Inferior parietal cortex (tissue), 1 donor: ENCODE results near the gene PUM1.

Experiments
- DNase-seq: peaks from one replicate; pipeline ENCODE4 v3.0.0-alpha.2; 2016; ENCODE audit errors: extremely low spot score

Gene PUM1

DNA sequence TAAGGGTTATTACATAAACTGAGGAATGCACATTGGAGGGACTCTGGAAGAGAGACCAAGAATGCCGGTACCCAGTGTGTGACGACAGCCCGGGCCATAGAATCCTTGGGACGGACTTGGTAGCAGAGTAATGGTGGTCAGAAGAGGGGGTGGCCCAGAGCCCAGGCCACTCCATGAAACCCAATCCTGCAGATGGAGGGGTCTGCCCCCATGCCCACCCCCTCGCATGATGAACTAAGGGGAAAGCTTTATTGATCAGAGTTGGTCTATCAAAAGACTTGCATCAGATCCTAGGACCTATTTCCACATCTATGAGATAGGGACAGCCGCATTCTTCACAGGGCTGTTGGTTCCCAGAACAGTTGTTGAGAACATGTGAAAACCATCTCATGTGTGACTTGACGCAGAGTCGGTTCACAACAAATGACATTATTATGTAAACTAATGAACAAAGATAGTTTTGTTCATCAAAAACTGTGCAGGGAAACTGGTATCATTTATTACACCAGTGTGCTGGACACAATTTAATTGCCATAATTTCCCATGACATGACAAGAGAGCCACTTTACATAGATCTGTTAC lies 135.5 kb downstream of the PUM1 start:
- DNase-seq = no peak

DNA sequence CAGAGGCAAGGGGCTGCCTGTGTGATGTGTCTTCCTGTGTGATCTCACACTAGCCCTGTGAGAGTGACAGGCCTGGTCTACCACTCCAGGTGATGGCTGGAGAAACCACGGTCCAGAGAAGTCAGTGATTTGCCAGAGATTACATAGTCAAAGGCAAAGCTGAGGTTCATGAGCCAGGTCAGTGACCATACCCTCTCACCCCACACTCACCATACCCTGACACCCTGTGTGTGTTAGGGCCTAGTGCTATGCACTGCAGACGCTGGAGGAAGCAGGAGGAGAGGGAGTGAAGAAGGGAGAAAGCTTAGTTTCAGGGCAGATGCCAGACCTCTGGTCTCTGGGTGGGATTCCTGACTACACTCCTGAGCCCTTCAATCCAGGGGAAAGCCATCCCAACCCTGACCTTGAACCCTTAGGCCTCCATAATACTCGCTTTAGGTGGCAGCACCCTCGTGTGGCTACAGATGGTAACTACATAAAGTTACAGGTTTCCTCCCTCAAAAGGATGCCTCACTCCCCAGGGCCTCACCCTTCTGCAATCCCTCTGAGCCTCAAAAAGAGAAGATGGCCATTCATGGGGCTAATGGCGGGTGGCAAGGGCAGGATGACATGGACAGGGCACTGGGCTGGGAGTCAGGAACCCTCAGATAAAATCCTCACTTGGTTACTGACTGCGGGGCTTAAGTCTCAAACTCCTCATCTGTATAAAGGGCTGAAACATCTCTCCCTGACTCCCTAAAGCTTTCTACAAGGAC lies 136.2 kb downstream of the PUM1 start:
- peak; percentile 64 for DNase-seq

GRCh38 chr1:30928789-30929134 lies 136.8 kb downstream of the PUM1 start:
- DNase-seq = no peak

GRCh38 chr1:30928171-30928570 lies 137.3 kb downstream of the PUM1 start:
- DNase-seq = no peak

- DNase-seq = no peak
Measured at GRCh38 chr1:30927448-30927847, 138.1 kb downstream of the PUM1 start.

GRCh38 chr1:30923597-30923996 lies 141.9 kb downstream of the PUM1 start:
- no peak for DNase-seq

DNA sequence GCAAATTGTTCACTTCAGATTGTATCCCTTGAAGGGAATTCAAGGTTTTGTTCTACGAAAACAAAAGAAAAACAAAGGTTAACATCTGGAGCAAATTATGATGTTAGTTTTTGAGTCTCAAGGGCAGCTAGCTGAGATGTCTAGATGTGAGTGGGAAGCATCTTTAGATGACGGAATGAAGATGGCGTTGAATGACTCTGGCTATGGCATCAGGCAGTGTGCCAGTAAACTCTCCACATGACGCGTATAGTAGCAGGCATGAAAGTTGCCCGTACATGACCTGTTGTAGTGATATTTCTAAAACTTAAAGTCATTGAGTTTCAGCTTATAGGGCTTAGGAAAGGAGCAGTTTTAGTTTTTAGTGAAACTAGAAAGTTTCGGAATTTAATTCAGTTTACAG lies 144.7 kb downstream of the PUM1 start:
- DNase-seq = no peak

DNA sequence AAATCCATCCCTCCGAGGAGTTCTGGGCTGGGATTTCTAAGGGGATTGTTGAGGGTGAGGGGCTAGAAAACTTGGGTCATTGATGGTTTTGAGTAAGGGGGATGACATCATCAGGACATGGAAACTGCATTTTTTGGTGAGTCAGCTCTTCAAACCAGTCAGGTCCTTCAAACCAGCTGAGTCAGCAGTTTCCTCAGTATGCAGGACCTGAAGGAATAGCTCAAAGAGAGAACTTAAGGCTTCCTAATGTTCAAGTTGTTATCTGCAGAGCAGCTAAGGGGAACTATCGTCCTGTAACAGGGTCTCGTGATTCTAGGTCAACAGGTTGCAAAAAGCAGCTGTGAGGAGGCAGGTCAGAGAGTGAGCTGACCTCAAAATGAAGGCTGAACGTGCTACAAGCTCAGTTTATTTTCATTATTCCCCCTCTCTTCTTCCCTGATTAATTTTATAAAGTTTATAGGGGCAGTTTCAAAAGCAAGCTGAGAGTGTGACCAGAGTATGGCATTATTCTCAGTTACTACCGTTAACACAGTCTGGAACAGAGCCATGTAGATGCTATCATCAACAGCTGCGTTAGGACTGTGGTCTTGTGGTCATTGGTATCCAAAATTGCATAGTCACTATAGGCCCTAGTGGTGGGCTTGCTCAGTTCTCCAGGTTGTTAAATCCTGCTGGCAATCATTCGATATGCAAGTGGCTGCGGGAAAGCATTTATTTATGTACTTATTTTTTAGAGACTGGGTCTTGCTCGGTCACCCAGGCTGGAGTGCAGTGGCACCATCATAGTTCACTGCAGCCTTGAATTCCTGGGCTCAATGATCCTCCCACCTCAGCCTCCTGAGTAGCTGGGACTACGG lies 146.3 kb downstream of the PUM1 start:
- DNase-seq = peak; percentile 64

GRCh38 chr1:30916296-30916695 lies 149.2 kb downstream of the PUM1 start:
- DNase-seq = no peak

DNA sequence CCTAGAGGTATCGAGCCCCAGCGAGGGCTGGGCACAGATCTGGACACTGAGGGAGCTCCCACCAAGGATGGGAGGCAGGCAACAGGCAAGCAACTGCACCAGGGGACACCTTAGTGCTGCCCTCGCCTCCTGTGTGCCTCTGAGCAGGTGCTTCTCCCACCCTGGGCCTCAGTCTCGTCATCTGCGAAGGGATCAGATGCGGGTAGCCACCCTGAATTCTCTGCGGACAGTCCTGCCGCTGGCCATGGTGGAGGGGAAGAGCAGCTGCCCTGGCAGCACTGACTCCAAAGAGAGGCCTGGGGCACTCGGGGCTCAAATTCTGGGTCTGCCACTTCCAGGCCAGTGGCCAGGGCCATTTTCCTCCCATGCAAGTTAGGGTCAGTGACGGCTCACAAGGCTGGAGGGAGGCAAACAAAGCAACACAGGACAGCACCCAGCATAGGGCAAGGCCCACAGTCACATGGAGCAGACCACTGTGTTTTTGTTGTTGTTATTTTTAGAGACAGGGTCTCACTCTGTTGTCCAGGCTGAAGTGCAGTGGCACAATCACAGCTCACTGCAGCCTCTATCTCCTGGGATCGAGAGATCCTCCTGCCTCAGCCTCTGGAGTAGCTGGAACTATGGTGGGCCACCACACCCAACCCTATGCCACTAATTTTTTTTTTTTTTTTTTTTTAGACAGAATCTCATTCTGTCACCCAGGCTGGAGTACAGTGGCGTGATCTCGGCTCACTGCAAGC lies 149.9 kb downstream of the PUM1 start:
- no peak for DNase-seq

- DNase-seq = no peak
Measured at GRCh38 chr1:30914931-30915330, 150.6 kb downstream of the PUM1 start.

DNA sequence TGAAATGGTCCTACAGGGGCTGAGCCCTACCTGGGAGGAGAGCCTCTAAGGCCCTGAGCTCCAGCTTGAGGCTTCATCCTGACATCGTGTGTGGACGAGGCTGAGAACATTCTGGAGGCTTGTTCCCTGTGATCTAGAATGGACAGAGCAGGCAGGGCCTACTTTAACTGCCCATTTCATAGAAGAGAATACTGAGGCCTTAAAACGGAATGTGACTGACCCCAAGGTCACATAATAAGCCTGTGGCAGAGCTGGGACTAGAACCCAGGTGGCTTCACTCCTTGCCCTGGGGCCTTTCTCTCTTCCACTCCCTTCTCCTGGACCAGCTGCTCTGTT lies 151.0 kb downstream of the PUM1 start:
- no peak for DNase-seq

DNA sequence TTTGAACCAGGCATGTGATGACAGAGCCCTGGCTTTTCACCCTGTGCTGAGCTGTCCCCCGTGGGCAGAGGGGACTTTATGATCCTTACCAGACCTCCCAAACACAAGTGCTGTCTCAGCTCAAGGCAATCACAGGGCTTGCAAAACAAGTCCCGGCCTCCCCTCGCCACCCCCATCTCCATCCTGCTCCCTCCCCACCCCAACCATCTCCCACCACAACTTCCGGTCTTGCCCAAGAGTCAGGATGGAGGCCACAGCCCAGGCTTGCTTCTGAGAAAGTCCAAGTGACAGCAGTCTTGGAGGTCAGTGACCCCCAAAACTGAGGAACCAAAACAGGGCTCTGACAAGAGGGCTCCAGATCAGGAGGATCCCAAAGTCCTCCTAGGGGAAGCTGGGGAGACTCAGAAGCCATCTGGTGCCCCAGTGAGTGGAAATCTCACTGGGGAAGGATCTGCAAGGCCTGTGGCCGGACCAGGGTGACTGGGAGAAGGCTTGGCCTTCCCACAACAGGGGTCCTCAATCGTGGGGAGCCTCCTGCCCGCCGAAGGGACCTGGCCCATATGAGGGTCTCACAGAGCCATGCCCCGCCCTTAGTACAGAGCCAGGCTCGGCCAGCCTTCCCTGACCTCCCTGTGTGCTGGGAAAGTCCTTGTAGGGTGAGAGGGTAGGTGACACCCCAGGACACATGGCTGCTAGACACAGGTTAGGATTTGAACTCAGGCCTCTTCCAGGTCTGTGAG lies 152.4 kb downstream of the PUM1 start:
- no peak for DNase-seq

- no peak for DNase-seq
Measured at GRCh38 chr1:30912224-30912623, 153.3 kb downstream of the PUM1 start.

DNA sequence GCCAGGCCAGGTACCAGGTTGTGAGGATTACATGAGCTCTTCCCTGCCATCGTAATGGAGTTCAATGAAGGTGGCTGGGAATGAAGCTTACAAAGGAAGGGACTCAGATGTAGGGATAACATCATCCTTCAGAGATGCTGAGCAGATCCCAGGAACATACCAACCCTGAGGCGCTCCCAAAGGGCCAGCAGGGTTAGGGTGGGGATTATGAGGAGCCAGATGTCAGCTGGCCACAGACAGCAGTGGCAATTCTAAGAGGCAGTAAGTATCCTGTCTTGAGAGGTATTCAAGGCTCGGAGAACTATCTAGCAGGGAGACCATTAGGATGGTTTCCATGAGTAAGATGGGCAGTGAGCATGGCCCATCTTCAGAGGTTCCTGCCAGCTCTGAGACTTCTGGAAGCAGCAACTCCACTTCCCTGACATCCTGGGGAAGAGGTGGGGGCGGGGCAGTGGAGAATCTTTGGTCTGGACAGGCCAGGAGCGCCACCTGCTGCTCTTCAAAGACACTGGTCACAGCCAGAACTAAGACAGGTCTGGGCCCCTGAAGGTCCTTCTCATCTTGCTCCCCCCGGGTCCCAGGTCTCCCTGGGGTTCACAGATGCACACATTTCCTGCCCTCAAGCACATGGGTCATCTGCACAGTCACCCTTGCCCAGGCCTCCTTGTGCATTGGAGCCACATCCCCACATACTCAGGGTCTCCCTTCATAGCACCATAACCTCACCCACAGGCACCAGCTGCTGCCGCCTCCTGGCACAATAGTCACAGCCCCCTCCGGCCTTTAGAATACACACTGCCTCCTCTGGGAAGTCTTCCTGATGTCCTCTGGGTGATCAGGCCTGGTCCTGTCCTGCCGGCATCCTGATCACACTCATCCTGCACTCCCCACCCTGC lies 154.2 kb downstream of the PUM1 start:
- peak; percentile 81 for DNase-seq

DNA sequence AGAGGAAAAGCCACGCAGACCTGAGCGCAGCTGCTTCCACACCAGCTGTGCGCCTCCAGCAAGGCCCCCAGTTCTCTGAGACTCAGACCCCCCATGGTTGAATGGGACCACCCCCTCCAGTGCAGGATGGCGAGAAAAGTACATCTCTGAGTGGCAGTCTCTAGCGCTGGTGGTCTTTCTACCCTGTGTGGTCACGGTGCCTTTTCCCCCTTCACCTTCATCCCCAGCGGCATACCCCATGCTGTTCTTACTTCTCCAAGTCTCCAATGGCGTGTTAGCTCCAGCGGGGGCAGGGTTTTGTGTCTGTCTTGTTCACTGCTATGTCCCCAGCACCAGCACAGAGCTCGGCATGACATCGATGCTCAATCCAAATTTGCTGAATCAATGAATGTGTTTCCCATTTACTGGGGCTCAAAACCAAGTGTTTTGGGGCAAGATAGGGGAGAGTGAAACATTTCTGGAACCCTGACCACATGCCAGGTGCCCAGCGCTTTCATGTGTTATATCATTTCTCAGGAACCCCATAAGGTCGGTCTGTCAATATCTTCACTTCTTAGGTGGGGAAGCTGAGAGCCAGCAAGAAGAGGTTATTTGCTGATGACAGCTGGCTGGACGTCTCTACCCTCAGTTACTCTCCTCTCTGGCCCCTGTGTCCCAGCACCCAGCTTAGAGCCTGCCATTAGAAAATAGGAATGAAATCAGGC lies 156.0 kb downstream of the PUM1 start:
- DNase-seq = no peak

GRCh38 chr1:30908696-30909364 lies 156.7 kb downstream of the PUM1 start, which contains the start of gene SDC3:
TSS of gene SDC3 (minus strand) at chr1:30908758. CDS start at chr1:30908586, 172 bp downstream.
- DNase-seq = no peak

DNA sequence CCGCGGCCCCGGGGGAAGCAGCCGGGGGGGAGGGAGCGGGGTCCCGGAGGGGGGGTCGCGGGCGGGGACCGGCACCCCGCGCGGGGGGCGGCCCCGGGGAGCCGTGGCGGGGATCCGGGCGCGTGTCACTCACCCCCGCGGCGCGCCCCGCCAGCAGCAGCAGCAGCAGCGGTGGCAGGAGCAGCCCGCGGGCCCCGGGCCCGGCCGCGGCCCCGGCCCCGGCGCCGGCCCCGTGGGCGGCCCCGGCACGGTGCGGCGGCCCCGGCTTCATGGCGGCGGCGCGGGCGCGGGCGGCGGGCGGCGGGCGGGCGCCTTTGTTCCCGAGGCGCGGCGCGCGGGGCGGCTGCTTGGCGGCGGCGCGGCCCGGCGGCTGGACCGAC lies 157.2 kb downstream of the PUM1 start:
- DNase-seq = no peak
